Left lobe of liver (tissue), 2 donors: Measurements from ENCODE around the gene SBSN. TPM values are rescaled to one million over a fixed set of nuclear protein-coding genes. Genes with fewer than 3 reads are reported as not detected.
A peak's percentile ranks its signal among the peaks of the same experiment; 100 is the strongest.

Source experiments
- ATAC-seq: fragments of 200-7000 bp; cut with Tn5 transposase; one replicate; pipeline ENCODE4 v1.9.1; 2020; ENCODE audit warnings: mild to moderate bottlenecking, moderate library complexity
- DNase-seq: peaks from one replicate; pipeline ENCODE4 v3.0.0-alpha.2; 2020; ENCODE audit warnings: low spot score
- total RNA-seq: library from RNA; stranded (reverse); gene quantifications from one replicate; pipeline ENCODE4 v1.2.1, GENCODE V29; 2021
- donor health status: DM: no; HTN: no; CAD: no; lungs with moderate emphysema.
- donor health status: DM: no; HTN: yes; CAD: no.

The SBSN gene, protein sequence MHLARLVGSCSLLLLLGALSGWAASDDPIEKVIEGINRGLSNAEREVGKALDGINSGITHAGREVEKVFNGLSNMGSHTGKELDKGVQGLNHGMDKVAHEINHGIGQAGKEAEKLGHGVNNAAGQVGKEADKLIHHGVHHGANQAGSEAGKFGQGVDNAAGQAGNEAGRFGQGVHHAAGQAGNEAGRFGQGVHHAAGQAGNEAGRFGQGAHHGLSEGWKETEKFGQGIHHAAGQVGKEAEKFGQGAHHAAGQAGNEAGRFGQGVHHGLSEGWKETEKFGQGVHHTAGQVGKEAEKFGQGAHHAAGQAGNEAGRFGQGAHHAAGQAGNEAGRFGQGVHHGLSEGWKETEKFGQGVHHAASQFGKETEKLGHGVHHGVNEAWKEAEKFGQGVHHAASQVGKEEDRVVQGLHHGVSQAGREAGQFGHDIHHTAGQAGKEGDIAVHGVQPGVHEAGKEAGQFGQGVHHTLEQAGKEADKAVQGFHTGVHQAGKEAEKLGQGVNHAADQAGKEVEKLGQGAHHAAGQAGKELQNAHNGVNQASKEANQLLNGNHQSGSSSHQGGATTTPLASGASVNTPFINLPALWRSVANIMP
- not detected for total RNA-seq

DNA sequence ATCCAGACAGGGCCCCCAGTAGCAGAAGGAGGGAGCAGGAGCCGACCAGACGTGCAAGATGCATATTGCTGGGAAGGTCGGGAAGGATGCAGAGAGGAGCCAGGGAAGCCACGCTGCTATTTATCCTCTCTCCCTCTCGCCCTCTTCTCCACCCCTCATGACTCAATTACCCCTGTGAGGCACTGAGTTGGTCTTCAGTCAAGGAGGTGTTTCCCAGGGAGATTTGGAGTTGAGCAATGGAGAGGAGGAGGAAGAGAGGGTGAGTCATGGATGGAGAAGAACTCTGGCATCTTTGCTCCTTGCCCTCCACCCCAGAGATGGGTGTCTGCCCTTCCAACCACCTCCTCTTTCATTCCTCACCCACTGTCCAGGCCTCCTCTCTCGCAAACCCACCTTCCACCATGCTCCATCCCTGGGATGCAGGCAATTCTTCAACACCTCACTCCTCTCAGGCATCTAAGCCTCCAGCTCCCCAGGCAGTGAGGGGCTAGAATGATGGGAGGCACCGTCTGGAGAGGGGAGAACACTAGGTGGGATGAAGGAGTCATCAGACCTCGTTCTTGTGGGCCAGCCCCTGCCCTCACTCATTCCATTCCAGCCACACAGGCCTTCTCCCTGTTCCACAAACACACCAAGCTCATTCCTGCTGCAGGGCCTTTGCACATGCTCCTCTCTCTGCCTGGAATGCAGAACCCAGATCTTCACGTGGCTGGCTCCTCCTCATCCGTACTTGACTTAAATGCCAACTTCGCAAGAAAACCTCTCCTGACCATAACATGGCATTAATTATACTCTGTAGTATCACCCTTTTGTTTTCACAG is at the start of gene SBSN:
Gene SBSN, minus strand, starts transcription at position 94 of the 821 bp plus-strand sequence. Its CDS starts 30 bp downstream, at position 64.
- DNase-seq (no peak), ATAC-seq (no peak)

DNA sequence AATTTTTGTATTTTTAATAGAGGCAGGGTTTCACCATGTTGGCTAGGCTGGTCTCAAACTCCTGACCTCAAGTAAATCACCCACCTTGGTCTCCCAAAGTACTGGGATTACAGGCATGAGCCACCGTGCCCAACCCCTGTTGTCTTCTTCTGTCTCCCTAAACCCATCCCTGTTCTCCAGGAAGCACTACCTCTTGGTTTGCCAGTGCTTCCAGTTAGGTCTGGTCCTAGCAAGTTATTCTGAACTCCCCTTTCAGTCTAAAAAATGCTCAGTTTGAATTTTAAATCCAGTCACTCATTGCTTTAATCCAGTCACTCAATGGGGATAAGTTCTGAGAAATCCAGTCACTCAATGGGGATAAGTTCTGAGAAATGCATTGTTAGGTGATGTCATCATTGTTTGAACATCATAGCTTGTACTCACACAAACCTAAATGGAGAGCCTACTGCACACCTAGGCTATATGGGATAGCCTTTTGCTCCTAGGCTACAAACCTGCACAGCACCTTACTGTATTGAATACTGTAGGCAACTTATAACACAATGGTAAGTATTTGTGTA is 43.4 kb upstream of the SBSN start:
- ATAC-seq (no peak), DNase-seq (no peak)

DNA sequence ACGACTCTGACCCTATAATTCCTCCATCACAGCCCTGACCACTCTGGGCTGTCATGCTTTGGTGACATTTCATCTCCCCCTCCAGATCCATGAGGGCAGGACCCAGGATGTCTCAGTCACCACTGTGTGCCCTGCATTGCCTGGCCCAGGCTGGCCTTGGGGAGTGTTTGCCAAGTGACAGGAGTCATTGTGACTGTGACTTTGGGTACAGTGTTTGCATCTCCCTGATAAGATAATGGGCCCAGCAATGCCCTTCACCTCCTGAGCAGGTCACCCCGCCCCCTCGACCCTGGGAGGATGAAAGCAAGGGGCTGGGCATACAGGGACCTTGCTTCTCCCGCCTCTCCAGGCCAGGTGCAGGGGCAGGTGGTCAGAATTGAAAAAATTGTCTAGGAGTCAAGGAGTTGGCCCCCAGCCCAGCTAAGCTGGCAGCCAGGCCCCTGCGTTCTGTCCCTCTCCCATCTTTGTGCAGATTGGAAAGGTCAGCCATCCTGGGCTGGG is 41.2 kb upstream of the SBSN start:
- DNase-seq: no peak
- ATAC-seq: no peak

- ATAC-seq (no peak), DNase-seq (no peak)
Observed at GRCh38 chr19:35566738-35567137, 38.6 kb upstream of the SBSN start.

GRCh38 chr19:35565016-35565856 is 37.1 kb upstream of the SBSN start:
- DNase-seq: no peak
- ATAC-seq: no peak

GRCh38 chr19:35563207-35563829 is 35.2 kb upstream of the SBSN start, which contains the start of gene ATP4A:
TSS of gene ATP4A (minus strand) at chr19:35563658. CDS start at chr19:35563629, 29 bp downstream.
- ATAC-seq: no peak
- DNase-seq: no peak

GRCh38 chr19:35562776-35563175 is 34.7 kb upstream of the SBSN start:
- DNase-seq (no peak), ATAC-seq (no peak)

- ATAC-seq (no peak), DNase-seq (no peak)
Observed at GRCh38 chr19:35562336-35562735, 34.2 kb upstream of the SBSN start.

- no peak for DNase-seq
- no peak for ATAC-seq
Observed at GRCh38 chr19:35561436-35561835, 33.3 kb upstream of the SBSN start.

- ATAC-seq: no peak
Observed at GRCh38 chr19:35560677-35561076, 32.6 kb upstream of the SBSN start.

DNA sequence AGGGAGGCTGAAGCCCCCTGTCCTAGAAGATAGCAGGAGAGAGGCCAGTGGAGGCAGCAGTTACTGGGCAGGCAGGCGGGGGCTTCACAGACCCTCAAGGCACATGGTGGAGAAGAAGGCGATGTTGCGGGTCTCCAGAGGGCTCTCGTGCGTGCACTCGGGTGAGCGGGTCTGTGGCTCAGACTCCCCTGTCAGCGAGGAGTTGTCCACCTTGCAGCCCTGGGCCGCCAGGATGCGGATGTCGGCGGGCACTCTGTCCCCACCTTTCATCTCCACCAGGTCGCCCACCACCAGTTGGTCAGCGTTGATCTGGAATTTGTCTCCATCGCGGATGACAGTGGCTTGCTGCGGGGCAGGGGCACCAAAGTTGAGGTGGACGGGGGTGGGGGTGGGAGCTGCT is 32.2 kb upstream of the SBSN start:
- DNase-seq (no peak), ATAC-seq (no peak)

More at GRCh38 chr19:35560677-35561076, 32.6 kb upstream of the SBSN start:
- DNase-seq: no peak

- ATAC-seq: no peak
- no peak for DNase-seq
Observed at GRCh38 chr19:35559781-35560180, 31.7 kb upstream of the SBSN start.

DNA sequence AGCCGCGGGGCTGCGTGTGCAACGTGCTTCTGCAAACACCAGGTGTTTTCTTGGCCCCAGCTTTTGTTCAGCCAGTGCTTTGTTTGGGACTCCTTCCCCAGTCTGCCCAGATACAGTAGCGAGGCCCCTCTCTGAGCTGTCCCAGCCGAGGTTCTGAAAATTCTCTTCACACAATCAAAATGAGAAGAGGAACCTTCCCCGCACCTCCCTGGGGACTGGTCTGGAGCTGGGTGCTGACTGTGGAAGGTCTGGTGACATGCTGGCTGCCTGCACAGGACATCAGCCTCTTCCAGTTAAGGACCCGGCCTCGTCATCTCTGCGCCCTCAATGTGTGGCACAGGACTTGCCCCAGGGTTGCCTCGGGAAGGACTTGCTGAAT is 31.2 kb upstream of the SBSN start:
- ATAC-seq (no peak), DNase-seq (no peak)

GRCh38 chr19:35558400-35559280 is 30.5 kb upstream of the SBSN start:
- DNase-seq: no peak
- no peak for ATAC-seq

- DNase-seq (no peak), ATAC-seq (peak; percentile 47)
Observed at GRCh38 chr19:35557539-35558399, 29.7 kb upstream of the SBSN start.

DNA sequence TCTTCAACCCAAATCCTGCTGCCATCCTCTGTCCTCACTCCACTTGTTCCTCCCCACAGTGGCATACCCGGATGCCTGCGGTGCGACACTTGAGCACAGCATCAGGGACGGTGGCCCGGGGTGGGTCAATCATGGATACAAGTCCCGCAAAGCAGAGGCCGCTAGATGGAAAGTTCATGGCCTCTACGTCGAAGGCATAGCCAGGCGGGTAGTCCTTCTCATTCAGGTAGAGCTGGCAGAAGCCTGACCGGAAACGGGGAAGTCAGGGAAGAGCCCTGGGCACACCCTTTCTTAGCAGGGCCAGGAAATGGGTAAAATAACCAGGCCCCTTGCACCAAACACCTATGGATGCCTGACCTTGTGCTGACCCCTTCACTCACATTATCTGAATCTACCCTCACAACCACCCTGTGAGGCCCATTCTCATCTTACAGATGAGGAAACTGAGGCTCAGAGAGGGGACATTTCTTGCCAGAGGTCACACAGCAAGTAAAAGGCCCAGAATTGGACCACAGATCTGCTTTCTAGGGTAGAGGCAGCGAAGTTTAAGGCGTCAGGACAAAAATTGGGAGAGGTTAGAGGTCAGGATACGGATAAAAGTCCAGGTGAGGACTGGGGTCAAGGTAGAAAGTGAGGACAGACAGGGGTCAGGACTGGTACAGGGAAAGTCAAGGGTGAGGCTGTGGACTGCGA is 28.9 kb upstream of the SBSN start:
- DNase-seq: no peak
- ATAC-seq: no peak

DNA sequence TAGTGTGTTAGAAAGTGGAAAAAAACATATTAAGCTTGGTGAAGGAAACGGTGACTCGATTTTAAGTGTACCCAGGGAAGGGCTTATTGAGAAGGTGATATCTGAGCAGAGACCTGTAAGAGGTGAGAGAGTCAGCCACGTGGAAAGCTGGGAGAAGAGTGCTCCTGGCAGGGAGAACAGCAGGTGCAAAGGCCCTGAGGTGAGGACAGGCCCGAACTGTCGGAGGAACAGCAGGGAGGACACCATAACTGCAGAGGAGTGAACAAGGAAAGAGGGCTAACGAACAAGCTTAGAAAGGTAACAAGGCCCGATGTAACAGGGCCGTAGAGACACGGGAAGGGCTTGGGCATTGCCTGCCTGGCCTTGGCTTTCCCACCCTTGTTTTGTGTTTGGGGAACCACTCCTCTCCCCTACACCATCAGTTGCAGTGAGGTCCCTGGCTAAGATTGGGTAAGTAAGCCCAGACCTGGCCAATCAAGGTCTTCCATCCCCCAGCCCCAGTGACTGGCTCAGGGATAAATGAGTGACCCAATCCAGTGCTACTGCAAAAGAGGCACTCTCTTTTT is 28.0 kb upstream of the SBSN start:
- no peak for DNase-seq

More for the DNA sequence above, 28.0 kb upstream of the SBSN start:
- no peak for ATAC-seq
